ENCODE data around the gene DPT.

DNA sequence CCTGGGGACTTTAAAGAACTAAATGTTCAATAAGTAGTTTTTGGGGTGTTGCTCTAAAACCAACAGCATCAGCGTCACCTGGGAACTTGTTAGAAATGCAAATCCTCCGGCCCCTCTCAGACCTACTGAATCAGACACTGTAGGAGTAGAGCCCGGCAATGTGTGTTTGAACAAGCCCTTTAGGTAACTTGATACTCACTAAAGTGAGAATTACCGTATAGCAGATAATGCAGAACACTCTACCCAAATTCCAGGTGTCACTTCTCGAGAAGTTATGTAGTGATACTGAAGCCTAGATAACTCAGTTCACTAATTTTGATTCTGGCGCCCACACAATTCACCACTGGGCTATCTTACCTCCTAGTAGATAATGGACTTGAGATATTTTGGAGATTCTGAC lies 3.7 kb upstream of the DPT start:
- TF ChIP-seq GATA3 (IDR thresholded peaks at IDR 0.05; ENCODE audit: low read depth, low read length) (no peak), GATA2 (IDR thresholded peaks at IDR 0.05; ENCODE audit: low read depth, low read length) (no peak)

All from SH-SY5Y (cell line).